HEK293 (cell line): ENCODE measurements around the gene ECM1.

Experiments used
- KLF8 ChIP-seq: fragments of 450-650 bp; formaldehyde crosslinking; IDR thresholded peaks from 2 replicates; pipeline ENCODE4 v1.5.1; 2016; ENCODE audit warnings: missing biosample characterization, missing genetic modification characterization
- PRDM1 ChIP-seq: fragments of 450-650 bp; formaldehyde crosslinking; IDR thresholded peaks from 2 replicates; pipeline ENCODE4; 2016; ENCODE audit warnings: missing biosample characterization, missing genetic modification characterization
- SCRT2 ChIP-seq: fragments of 450-650 bp; formaldehyde crosslinking; IDR thresholded peaks from 2 replicates; pipeline ENCODE4 v1.5.1; 2016; ENCODE audit warnings: missing biosample characterization, missing genetic modification characterization
- ZFP69B ChIP-seq: fragments of 450-650 bp; formaldehyde crosslinking; IDR thresholded peaks from 2 replicates; pipeline ENCODE4 v1.5.1; 2016; ENCODE audit warnings: missing biosample characterization, missing genetic modification characterization
- ZNF223 ChIP-seq: fragments of 450-650 bp; formaldehyde crosslinking; IDR thresholded peaks from 2 replicates; pipeline ENCODE4 v1.5.1; 2016; ENCODE audit warnings: missing biosample characterization, missing genetic modification characterization
- ZNF777 ChIP-seq: fragments of 450-650 bp; formaldehyde crosslinking; IDR thresholded peaks from 2 replicates; pipeline ENCODE4 v1.5.1; 2017; ENCODE audit warnings: missing biosample characterization, missing genetic modification characterization, borderline replicate concordance

Gene ECM1

DNA sequence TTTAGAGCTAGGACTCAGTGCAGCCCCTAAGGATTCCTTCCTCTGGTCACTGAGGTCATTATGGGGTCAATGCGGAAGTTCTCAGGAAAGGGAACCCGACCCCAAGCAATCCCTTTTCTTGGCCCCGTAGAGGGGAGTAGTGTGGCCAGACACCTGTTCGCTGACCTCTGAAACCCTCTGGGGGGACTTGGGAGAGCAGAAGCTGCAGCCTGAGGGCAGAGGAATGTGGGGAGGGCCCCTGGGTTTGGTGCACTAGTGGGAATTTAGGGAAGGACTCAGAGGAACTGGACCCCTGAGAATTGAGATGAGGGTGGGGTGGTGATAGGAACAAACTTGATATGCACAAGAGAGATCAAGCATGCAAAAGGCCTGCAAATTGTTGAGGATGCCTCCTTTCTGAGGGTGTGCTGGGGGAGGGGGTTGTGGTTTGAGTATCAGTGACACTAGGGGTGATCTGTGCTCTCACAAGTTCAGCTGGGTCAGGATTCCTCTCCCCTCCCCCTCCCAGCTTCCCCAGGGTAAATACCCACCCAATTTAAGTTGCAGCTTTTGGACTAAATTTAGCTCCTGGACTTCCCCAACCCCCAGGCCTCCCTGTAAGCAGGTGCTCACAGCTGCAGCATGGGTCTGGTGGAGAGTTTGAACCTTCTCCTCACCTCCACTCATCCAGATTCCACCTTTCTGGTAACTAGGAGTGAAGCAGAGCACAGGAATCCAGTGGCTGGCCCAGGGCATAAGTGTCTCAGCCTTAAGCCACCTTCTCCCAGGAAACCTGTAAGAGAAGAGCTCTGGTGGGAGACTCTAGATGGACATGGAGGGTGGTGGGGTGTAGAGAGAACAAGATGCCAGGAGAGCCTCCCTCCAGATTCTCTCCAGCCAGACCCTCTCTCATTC lies 54.8 kb downstream of the ECM1 start (continued):
- TF ChIP-seq ZNF777 (tag by site-specific recombination) (no peak), PRDM1 (peak; percentile 42; the same call in 1 of the 2 replicates), ZNF223 (tag by site-specific recombination) (no peak), SCRT2 (tag by site-specific recombination) (peak; percentile 53; the same call in 1 of the 2 replicates), KLF8 (tag by site-specific recombination) (0 out of 2 replicates have a peak, but pooled peaks have one; percentile 10), ZFP69B (tag by site-specific recombination) (no peak)
